ENCODE data around the gene ATN1.
"Not testable (repeated sequence)": the region's sequence is repeated elsewhere in the genome, so short reads cannot be mapped to it uniquely, and the experiment has no call there.

The ATN1 gene

GRCh38 chr12:6903722-6904121, 24.0 kb upstream of the ATN1 start:
- no peak for DNase-seq (ENCODE audit: low read depth)

- DNase-seq (ENCODE audit: low read depth): peak; percentile 97
These were observed 23.2 kb upstream of the ATN1 start, which contains the start of gene LRRC23 for GRCh38 chr12:6904280-6905276. Gene LRRC23, plus strand, starts transcription at chr12:6904822. Its CDS starts 812 bp downstream, at chr12:6905634.

- no peak for DNase-seq (ENCODE audit: low read depth)
These were observed 22.2 kb upstream of the ATN1 start for GRCh38 chr12:6905414-6906040.

- not testable (repeated sequence) for DNase-seq (ENCODE audit: low read depth)
These were observed 19.6 kb upstream of the ATN1 start for GRCh38 chr12:6908141-6908540.

- no peak for DNase-seq (ENCODE audit: low read depth)
These were observed 18.2 kb upstream of the ATN1 start for GRCh38 chr12:6909421-6910145.

- DNase-seq (ENCODE audit: low read depth): no peak
These were observed 15.4 kb upstream of the ATN1 start for GRCh38 chr12:6912164-6912935.

- peak; percentile 81 for DNase-seq (ENCODE audit: low read depth)
These were observed 13.4 kb upstream of the ATN1 start, which contains the start of gene ENO2 for GRCh38 chr12:6914246-6914946. Gene ENO2, plus strand, starts transcription at chr12:6914580. Its CDS starts 1,253 bp downstream, at chr12:6915833.

GRCh38 chr12:6914947-6915788, 12.6 kb upstream of the ATN1 start:
- no peak for DNase-seq (ENCODE audit: low read depth)

- no peak for DNase-seq (ENCODE audit: low read depth)
These were observed 11.9 kb upstream of the ATN1 start for GRCh38 chr12:6915789-6916285.

GRCh38 chr12:6916426-6917200, 11.1 kb upstream of the ATN1 start:
- DNase-seq (ENCODE audit: low read depth): no peak

GRCh38 chr12:6917491-6918231, 10.1 kb upstream of the ATN1 start:
- DNase-seq (ENCODE audit: low read depth): no peak

- no peak for DNase-seq (ENCODE audit: low read depth)
These were observed 8.2 kb upstream of the ATN1 start for GRCh38 chr12:6919588-6919987.

- no peak for DNase-seq (ENCODE audit: low read depth)
These were observed 6.2 kb upstream of the ATN1 start for GRCh38 chr12:6921539-6921938.

- no peak for DNase-seq (ENCODE audit: low read depth)
These were observed 5.5 kb upstream of the ATN1 start for GRCh38 chr12:6921996-6922946.

GRCh38 chr12:6923003-6923732, 4.6 kb upstream of the ATN1 start:
- DNase-seq (ENCODE audit: low read depth): no peak

- DNase-seq (ENCODE audit: low read depth): no peak
These were observed 3.9 kb upstream of the ATN1 start for GRCh38 chr12:6923851-6924250.

GRCh38 chr12:6925239-6925539, 2.6 kb upstream of the ATN1 start:
- DNase-seq (ENCODE audit: low read depth): no peak
